ENCODE measurements around the gene ATP2A3.

ATP2A3 gene

DNA sequence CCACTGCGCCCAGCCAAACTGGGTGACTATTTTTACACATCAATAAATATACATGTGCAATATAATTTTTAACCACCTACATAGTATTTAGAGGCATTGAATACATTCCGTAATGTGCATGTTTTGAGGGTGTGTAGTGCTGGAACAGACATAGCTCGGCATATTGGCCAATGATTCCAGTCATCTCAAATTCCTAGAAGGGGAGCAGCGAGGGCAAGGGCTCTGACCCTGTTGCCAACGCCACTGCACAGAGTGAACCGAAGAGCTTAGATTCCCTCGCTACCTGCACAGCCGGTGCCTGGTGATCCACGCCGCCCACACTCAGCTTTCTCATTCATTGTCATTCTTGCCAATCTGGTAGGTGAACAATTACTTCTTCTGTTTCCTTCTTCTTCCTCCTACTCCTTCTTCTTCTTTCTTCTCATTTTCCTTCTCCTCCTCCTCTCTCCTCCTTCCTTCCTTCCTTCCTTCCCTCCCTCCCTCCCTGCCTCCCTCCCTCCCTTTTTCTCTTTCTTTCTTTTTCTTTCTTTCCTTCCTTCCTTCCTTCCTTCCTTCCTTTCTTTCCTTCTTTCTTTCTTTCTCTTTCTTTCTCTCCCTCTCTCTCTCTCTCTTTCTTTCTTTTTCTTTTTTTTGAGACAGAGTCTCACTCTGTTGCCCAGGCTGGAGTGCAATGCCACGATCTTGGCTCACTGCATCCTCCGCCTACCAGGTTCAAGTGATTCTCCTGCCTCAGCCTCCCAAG is 26.3 kb upstream of the ATP2A3 start:
- no peak for DNase-seq

DNA sequence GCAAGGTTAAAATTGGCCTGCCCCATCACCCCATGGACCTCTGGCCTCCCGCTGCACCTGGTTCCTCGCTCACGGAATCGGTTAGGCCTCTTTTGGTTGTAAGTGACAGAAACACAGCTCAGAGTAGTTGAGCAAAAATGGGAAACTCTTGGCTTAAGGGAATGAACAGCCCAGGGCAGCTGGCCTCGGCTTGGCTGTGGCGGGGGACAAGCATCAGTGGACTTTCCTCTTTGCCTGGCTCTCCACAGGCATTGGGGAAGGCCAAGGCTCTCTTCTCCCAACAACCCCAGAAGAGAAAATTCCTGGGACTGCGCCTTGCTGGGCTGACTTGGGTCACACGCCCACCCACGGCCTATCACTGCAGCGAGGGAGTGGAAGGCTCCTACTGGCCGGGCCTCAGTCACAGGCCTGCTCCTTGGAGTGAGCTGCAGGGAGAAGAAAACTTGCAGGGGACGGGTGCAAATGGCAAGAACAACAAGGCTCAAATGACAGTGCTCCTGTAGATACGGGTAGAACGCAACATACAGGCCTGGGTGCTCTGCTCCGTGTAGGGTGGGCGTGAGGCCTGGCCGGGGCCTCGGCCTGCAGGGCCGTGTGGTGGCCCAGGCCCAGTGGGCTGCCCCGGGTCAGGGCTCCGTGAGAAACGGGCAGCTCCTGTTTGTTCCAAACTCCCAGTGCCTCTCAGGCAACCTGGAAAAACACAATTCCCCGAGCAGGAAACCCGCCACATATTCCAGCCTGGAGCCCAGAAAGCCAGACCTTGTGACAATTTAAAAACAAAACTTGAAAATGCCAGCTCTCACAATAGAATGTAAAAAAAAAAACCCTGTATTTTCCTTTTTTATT is 25.0 kb upstream of the ATP2A3 start:
- no peak for DNase-seq

DNA sequence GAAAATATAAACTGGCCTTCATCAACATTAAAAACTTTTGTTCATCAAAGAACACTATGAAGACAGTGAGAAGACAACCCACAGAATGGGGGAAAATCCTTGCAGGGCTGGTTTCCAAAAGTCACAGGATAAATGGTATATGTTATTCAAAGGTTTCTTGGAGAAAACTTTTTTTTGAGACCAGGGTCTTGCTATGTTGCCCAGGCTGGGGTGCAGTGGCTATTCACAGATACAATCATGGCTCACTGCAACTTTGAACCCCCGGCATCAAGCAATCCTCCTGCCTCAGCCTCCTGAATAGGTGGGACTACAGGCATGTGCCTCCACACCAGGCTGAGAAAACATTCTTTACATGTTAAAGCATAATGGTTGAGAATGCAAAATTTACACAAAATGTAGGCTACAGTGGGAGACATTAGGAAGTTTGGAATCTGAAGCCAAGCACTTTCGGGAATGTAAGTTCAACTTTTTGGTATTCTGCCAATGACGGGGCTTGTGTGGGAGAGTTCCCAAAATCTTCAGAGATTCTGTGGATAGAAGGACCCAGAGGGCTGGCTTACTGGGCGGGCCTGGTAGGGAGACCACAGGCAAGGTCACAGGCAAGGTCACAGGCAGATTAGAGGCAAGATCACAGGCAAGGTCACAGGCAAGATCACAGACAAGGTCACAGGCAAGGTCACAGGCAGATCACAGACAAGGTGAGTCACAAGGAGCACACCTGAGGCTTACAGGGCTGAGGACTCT is 24.2 kb upstream of the ATP2A3 start:
- no peak for DNase-seq

DNA sequence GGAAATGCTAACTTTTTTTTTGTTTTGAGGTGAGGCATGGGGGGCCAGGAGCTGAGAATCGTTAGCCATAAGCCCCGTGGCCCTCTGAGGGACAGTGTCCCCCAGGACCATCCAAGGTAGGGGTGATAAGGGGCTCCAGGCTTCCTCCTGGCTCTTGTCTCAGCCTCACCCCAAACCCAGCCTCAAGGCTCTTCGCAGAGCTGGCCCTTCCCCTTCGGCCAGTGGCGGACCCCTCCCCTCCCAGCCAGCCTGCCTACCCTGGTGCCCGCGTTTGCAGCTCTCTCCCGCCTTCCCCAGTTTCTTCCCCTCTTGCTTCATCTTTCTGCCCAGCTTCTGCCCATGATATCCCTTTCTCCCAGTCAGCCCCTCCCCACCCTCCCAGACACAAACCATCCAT is 22.7 kb upstream of the ATP2A3 start:
- no peak for DNase-seq

DNA sequence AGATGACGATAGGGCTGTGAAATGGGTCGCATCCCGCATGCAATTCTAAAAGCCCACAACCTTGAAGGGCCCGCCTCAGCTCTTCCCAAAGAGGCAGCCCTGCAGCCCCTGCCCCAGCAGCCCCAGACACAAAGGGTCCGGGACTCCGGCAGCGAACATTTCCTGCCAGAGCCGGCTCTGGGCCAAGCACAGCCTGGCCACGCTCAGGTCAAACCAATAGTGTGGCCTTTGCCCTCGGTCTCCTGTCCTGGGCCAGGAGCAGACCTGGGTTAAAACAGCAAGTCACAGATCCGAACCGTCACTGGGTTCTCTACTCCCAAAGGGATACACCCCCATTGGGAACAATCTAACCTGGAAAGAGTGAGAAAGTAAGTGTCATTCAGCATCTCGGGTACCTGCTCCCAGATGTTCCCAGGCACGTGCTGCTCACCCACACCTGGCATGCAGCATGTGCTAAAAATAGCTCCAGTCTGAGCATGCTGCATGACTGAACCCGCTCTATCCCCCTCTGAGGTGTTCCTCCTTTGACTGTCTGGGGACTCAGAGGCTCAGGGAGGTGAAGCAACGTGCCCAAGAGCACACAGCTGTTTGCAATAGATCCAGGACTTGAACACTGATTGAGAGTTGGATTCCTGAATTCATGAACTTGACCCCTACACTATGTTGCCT is 22.2 kb upstream of the ATP2A3 start:
- DNase-seq = peak; percentile 2

DNA sequence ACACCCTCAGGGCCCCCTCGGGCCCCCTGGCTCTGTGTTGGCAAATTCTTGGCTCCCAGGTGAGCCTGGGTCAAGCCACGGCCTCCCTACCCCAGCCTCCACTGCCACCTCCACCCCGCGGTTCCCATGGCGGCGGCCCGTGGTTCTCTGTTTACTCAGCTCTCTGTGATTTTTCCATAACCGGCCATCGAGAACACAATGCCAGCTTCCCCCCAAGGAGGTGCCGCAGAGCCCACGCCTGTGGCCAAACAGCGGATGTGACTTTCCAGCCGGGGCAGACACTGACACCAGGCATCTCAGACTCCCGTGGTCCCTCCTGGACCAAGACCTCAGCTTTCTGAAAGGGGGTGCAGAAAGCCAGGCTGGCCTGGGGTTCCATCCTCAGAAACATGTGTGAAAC is 21.6 kb upstream of the ATP2A3 start:
- DNase-seq = peak; percentile 7

DNA sequence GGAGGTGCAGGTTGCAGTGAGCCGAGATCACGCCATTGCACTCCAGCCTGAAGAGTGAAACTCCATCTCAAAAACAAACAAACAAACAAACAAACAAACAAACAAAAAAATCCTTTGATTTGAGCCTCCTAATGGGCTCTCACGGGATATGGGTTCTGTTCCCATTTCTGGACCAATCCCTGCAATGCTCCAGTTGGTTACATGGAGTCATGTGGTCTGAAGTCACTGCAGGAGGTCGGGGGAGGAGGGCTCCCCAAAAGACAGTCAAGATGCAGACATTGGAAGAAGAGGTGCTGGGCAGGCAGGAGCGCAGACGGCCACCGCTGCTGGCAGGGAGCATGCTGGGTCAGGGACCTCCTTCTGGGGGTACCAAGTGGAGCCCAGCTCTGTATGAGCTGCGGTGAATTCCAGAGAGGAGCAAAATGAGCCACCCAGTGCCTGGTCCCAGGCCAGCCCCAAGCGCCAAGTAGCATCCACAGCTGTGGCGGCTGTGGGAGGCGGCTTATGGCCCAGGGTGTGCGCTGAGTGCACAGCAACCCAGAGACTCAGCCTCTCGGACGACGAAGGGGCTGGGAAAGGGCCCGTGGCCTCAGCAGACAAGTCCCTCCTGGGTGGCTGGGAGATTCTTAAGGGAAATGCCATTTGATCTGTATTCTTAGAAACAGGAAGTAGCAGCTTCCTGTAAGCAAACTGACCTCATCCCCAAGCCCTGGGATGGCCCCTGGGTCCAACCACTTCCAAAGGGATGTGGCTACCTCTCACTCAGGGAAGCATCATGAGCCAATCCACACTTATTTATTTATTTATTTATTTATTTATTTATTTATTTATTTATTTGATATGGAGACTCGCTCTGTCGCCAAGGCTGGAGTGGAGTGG is 19.6 kb upstream of the ATP2A3 start:
- DNase-seq = no peak

DNA sequence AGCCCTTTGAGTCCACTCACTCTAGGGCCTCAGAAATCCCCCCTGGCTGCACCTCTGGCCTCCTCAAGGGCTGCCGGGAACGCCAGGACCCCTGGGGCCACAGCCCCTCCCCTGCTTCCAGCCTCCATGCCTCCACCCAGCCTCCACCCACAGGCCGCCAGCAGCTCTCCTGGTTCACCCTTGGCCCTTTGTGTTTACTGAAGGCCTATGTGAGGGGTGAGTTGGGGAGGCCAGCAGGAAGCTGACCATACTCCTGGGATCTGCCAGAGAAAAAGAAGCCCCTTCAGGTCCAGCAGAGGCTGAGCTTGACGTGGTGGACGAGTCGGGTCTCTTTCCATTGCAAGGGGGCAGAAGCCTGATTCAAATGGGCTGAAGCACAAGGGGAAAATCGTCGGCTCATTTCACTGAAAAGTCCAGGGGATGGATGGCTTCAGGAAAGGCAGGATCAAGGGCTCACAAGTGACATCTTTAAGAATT is 18.3 kb upstream of the ATP2A3 start:
- no peak for DNase-seq

DNA sequence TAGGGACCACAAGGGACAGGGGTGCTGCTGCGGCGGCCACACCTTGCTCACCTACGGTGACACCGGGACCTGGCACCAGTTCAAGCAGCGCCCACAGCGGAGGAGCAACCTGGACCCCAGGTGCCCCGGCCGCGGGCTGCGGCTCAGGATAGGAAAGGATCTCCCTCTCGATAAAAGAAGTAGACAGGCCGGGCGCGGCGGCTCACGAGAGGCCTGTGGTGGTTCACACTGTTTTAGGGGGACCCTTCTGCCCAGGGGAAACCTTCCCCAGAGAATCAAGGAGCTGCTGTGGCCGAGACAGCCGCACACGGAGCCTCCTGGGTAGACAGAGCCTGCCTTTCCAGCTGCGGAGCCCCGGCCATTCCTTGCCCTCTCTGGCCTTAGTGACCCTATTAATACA is 17.9 kb upstream of the ATP2A3 start:
- DNase-seq = no peak

DNA sequence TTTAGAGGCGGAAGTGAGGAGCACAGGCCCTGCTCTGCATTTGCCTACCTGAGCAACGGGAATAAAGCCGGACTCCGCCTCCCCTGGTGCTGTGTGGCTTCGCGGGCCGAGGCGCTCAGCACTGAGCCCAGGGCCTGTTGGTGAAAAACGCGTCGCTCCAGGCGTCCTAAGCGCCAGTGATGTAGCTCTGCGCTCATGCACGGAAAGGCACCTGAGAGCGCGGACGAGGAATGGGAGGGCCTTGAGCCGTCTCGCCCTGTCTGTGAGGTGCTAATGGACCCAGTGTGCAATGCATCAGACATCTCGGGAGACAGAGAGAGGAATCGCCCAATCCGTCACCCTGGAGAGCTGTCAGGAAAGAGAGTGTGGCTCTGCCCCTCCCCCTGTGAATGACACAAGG is 17.2 kb upstream of the ATP2A3 start:
- no peak for DNase-seq

DNA sequence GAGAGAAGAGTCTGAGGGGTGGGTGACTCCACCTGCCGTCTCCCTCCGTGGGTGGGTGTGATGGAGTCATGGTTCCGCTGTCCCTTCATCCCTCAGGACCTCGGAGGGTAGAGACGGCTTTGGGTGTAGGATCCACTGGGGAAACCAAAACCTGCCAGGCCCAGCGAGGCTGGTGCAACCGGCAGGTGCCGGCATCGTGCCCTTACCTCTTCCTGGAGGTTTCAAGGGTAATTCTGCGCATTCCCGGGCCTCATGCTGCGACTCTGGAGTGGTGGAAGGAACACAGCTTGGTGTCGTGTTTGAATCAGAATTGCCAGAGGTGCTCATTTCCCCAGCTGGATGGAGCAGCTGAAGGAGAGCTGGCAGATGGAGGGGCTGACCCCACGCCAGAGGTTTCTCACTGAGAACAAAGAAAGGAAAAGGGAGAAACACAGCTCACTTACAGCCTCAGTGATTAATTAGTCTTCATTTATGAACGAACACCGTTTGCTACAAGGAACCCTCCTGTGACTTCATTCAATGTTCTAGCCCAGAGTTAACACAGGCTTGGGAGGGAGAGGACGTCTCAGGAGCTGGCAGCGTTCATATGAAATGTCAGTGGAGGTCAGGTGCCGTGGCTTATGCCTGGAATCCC is 16.3 kb upstream of the ATP2A3 start:
- DNase-seq = no peak

DNA sequence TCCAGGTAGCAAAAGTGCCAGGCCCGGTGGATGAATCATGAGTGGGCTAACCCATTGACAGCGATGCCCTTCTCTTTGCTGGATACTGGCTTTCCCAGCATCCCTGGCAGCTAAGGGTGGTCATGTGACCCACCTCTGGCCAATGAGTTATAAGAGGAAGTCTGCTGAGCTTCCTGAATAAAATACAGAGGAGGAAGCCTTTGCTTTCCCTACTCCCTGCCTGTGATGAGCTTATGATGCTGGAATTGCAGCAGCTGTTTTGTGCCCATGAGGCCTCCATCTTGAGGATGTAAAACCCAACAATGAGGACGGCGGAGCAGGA is 15.0 kb upstream of the ATP2A3 start:
- no peak for DNase-seq

DNA sequence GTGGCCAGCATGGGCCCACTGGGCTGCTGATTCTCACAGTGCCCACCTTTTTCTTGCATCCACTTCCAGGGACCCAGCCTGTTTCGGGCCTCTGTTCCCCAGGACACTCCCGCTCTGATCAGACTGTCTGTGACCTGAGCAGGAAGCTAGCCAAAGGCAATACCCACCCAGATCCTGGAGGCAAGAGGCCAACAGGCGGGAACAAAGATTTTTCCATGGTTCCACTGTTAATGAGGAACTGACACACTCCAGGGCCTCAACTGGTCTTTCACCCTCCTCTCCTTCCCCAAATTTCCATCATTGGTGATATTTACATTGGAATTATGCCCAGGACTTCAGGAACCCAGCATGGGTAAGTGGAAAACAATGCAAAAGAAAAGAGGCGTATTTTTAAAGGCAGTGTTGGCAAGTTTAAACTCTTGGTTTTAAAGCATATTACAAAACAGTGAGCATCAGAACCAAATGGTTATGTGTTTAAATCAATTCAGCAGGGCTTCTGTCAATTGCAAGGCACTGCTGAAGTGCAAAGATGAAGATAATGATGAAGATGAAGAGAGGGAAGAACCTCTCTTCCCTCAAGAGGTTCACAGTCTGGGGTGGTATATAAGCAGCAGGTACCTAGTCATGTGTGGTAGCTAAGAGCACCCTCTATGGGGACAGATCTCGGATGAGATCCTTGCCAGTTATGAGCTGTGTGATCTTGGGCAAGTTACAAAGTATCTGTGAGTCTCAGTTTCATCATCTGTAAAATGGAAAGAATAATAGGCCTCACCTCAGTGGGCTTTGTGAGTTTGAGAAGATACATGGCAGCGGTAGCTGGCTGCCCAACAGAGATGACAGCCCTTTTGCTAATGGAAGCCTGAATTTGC is 14.4 kb upstream of the ATP2A3 start:
- no peak for DNase-seq

DNA sequence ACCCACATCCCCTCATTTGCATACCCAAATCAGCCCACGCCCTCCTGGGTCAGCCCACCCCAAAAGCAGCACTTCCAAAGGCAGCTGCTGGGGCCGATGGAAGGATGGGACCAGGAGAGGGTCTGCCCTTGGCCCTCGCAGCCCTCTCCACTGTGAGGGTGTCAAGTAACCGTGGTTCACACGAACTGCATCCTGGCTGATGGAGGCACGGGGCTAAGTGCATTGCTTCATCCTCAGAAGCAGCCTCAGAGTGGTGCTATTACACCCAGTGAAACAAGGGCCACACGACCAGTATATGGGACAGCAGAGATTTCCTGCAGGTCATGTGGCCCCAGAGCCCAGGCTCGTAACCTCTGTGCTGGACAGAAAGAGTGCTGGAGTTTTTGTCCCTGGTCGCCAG is 13.2 kb upstream of the ATP2A3 start:
- DNase-seq = no peak

DNA sequence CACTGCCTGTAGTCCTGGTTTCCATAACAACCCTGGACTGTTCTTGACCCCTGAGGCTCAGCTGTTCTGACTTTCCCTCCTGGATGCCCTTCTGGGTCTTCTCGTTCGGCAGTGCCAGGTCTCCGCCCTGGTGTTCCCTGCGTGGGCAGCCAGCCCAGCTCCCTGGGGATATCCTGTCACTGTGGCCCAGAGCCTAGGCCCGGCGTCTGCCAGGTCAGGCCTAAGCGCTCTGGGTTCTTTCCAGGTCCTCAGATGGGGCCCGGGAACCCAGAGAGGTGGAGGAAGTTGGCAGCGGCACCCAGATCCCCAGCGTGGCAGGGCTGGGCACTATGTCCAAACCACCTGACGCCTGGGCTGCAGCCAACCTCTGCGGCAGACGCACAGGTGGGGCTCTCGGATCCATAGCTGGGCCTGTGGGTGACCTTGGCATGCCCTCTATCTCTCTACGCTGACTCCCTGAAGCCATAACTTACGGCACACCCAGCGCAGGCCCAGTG is 12.5 kb upstream of the ATP2A3 start:
- peak; percentile 18 for DNase-seq

DNA sequence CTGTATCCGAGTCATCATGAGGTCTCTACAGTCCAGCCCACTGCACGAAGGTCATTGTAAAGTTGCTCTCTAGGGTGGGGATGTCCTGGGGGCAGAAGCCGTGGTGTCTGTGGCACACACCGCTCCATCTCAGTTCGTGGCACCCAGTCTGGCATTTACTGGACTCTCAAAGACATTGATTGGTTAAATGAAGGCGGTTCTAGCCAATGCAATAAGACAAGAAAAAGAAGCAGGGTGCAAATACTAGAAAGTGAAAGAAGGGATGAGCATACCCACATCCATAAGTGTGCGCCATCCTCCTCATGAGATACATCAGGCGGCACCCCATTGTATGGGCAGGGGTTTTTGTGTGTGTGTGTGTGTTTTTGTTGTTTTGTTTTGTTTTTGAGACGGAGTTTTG is 10.7 kb upstream of the ATP2A3 start:
- DNase-seq = no peak

DNA sequence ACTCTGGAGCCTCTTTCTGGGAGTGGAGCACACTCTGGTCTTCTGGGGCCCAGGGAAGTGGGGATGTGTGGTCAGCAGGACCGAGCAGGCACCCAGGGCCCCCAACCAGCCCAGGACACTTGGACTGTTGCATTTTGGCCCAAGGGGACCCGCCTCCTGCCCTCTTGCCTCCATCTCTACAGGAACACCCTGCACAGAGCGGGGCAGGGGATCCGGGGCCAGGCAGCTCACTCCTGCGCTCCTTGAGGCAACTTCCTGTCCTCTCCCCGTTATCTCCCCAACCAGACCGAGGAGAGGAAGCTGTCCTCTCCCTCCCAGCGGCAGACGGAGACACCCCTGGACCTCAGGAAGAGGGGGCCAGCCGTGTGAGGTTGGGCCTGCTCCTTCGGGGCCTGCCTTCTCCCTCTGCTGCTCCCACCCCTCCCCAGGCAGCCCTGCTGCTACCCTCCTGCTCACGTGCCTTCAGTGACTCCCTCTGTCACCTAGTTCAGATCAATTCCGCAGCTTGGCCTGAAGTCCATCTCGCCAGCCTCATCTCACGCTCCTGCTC is 10.0 kb upstream of the ATP2A3 start:
- DNase-seq = no peak

DNA sequence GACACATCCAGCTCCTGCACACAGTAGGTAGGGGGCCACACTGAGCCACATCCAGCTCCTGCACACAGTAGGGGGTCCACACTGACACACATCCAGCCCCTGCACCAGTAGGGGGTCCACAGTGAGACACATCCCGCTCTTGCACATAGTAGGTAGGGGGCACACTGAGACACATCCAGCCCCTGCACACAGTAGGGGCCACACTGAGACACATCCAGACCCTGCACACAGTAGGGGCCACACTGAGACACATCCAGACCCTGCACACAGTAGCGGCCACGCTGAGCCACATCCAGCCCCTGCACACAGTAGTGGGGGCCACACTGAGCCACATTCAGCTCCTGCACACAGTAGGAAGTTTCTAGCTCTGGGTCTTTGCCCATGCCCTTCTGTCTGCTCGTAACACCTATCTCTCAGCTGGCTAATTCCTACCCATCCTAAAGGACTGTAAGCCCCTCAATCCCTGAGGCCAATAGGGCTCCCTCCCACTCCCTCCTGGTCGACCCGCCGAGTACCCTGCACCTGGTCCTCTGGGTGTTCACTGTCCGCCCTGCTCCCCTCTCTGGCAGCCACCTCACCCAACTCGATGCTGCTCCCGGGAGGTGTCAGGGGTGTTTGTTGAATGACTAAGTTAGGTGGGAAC is 9.4 kb upstream of the ATP2A3 start:
- no peak for DNase-seq

DNA sequence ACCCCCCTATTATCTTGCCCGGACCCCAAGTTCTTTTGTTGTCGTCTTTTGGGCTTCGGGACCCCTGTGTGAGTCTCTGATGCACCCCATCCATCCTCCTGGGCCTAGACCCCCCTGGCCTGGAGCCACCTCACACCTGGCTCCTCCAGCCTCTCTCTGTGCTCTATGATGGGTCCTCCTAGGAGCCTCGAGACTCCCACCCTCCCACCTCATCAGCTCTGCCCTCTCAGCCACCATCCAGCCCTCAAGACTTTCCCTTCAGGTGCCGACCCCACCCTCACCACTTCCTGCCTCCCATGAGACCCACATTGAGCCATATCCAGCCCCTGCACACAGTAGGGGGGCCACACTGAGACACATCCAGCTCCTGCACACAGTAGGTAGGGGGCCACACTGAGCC is 8.7 kb upstream of the ATP2A3 start:
- DNase-seq = no peak

DNA sequence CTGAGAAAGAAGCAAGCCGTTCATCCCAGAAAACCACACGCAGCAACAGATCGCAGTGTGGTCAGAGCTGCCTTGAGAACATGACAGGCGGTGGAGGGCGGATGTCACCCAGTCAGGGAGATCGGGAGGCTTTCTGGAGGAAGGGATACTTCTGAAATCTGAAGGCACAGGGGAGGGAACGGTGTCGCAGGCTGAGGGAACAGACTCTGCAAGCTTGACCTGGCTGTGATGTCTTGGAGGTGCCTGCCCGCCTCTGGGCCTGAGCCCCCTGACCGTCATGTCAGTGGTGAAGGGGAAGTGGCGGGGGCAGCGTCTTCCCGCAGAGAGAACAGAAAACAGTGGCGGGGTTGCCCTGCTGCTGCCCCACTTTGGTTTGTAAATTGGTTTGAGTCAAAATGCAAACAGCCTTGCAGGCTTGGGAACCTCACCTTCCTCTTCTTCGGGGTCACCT is 8.1 kb upstream of the ATP2A3 start:
- no peak for DNase-seq
